MM.1S (cell line): ENCODE measurements around the gene TIMM17A.

Source experiments
- DNase-seq: peaks from one replicate; pipeline ENCODE4 v3.0.0-alpha.2; 2015
- H2AFZ ChIP-seq: fragments of 300-600 bp; sonication (generic); 2 replicates; pipeline ENCODE4 v1.6.0; 2016; ENCODE audit warnings: antibody characterized with exemption, low read length
- H3F3A ChIP-seq: fragments of 300-600 bp; sonication (generic); 2 replicates; pipeline ENCODE4 v1.6.1; 2016; ENCODE audit warnings: mild to moderate bottlenecking, antibody characterized with exemption, low read length, moderate library complexity, mixed read lengths; ENCODE audit not compliant: insufficient read depth
- H3K27ac ChIP-seq: fragments of 300-600 bp; sonication (generic); 2 replicates; pipeline ENCODE4 v1.5.1; 2016; ENCODE audit warnings: mild to moderate bottlenecking, low read length
- H3K27me3 ChIP-seq: fragments of 300-600 bp; sonication (generic); replicated peaks from 2 replicates; pipeline ENCODE4 v1.6.0; 2016; ENCODE audit warnings: low read length; ENCODE audit not compliant: insufficient read depth
- H3K36me3 ChIP-seq: fragments of 300-600 bp; sonication (generic); replicated peaks from 2 replicates; pipeline ENCODE4 v1.6.1; 2016; ENCODE audit warnings: mild to moderate bottlenecking, low read length, mixed read lengths; ENCODE audit not compliant: insufficient read depth
- H3K4me1 ChIP-seq: fragments of 300-600 bp; sonication (generic); 2 replicates; pipeline ENCODE4 v1.6.1; 2016; ENCODE audit warnings: low read length, mixed read lengths
- H3K4me2 ChIP-seq: fragments of 300-600 bp; sonication (generic); 2 replicates; pipeline ENCODE4 v1.6.0; 2016; ENCODE audit warnings: low read depth, low read length
- H3K4me3 ChIP-seq: fragments of 300-600 bp; sonication (generic); 2 replicates; pipeline ENCODE4 v1.5.1; 2016; ENCODE audit warnings: low read length, mixed read lengths
- H3K79me2 ChIP-seq: fragments of 300-600 bp; sonication (generic); 2 replicates; pipeline ENCODE4 v1.6.1; 2016; ENCODE audit warnings: mixed run types, low read length, mixed read lengths
- H3K9ac ChIP-seq: fragments of 300-600 bp; sonication (generic); 2 replicates; pipeline ENCODE4 v1.6.1; 2016; ENCODE audit warnings: low read length, mixed read lengths
- H3K9me2 ChIP-seq: fragments of 300-600 bp; sonication (generic); replicated peaks from 2 replicates; pipeline ENCODE4 v1.6.1; 2016; ENCODE audit warnings: mild to moderate bottlenecking, low read length, mixed read lengths; ENCODE audit not compliant: insufficient read depth
- H3K9me3 ChIP-seq: fragments of 300-600 bp; sonication (generic); replicated peaks from 2 replicates; pipeline ENCODE4 v1.6.1; 2016; ENCODE audit warnings: mild to moderate bottlenecking, low read length, mixed read lengths; ENCODE audit not compliant: insufficient read depth
- H4K20me1 ChIP-seq: fragments of 300-600 bp; sonication (generic); 2 replicates; pipeline ENCODE4 v1.6.1; 2016; ENCODE audit warnings: mild to moderate bottlenecking, low read length, moderate library complexity, mixed read lengths; ENCODE audit not compliant: insufficient read depth
- CTCF ChIP-seq: fragments of 300-600 bp; sonication (generic); IDR thresholded peaks from 2 replicates; pipeline ENCODE4 v1.5.1; 2016; ENCODE audit warnings: antibody characterized with exemption, low read length, mixed read lengths
- EZH2 ChIP-seq: fragments of 300-600 bp; sonication (generic); optimal IDR thresholded peaks from 2 replicates; pipeline ENCODE3; 2017; ENCODE audit warnings: low read depth, mild to moderate bottlenecking, antibody characterized with exemption, low read length, mixed read lengths
- EZH2phosphoT487 ChIP-seq: fragments of 300-600 bp; sonication (generic); IDR thresholded peaks from 2 replicates; pipeline ENCODE4 v1.6.1; 2018; ENCODE audit warnings: antibody characterized with exemption, low read length

The TIMM17A gene

GRCh38 chr1:201945863-201946223 lies 9.5 kb upstream of the TIMM17A start:
- Histone ChIP-seq H3K27me3 (peaks cover 28% of the 10 kb centered on the region), H3K4me3 (no peak overlapping the region), H3K9ac (no peak overlapping the region), H3K27ac (no peak overlapping the region), H3K9me2 (no peaks in the 10 kb centered on the region), H3K4me2 (no peak overlapping the region), H4K20me1 (no peaks in the 10 kb centered on the region), H3K9me3 (no peaks in the 10 kb centered on the region), H3K79me2 (no peaks in the 10 kb centered on the region), H3K36me3 (no peaks in the 10 kb centered on the region), H3F3A (no peaks in the 10 kb centered on the region), H3K4me1 (peaks cover 8% of the 10 kb centered on the region), H2AFZ (no peak overlapping the region)
- DNase-seq, result no peak
- TF ChIP-seq CTCF, result no peak
- no peak for TF ChIP-seq EZH2phosphoT487
- no peak for TF ChIP-seq EZH2

GRCh38 chr1:201946224-201946908 lies 8.9 kb upstream of the TIMM17A start, which contains the start of gene LMOD1:
TSS of gene LMOD1 (minus strand) at chr1:201946548. CDS start at chr1:201946340, 208 bp downstream.
- Histone ChIP-seq H3K9me2 (no peaks in the 10 kb centered on the region), H3K4me1 (peaks cover 8% of the 10 kb centered on the region), H3K9me3 (no peaks in the 10 kb centered on the region), H3K4me2 (no peak within 1 kb of the TSS), H4K20me1 (no peaks in the 10 kb centered on the region), H3K27me3 (peaks cover 28% of the 10 kb centered on the region), H3K4me3 (no peak within 1 kb of the TSS), H3K27ac (no peak within 1 kb of the TSS), H3K36me3 (no peaks in the 10 kb centered on the region), H3K79me2 (no peaks in the 10 kb centered on the region), H3K9ac (no peak within 1 kb of the TSS), H3F3A (no peaks in the 10 kb centered on the region), H2AFZ (no peak within 1 kb of the TSS)
- TF ChIP-seq EZH2, result no peak
- no peak for TF ChIP-seq CTCF
- no peak for TF ChIP-seq EZH2phosphoT487
- no peak for DNase-seq

- H3K27me3 ChIP-seq, result peaks cover 28% of the 10 kb centered on the region
- no peak overlapping the region for H2AFZ ChIP-seq
- peaks cover 8% of the 10 kb centered on the region for H3K4me1 ChIP-seq
- no peaks in the 10 kb centered on the region for H4K20me1 ChIP-seq
- no peak overlapping the region for H3K4me2 ChIP-seq
- no peaks in the 10 kb centered on the region for H3K79me2 ChIP-seq
- H3K27ac ChIP-seq, result no peak overlapping the region
- TF ChIP-seq CTCF (no peak), EZH2 (no peak), EZH2phosphoT487 (no peak)
- H3K36me3 ChIP-seq, result no peaks in the 10 kb centered on the region
- H3K4me3 ChIP-seq, result no peak overlapping the region
- H3K9ac ChIP-seq, result no peak overlapping the region
- no peaks in the 10 kb centered on the region for H3K9me2 ChIP-seq
- H3F3A ChIP-seq, result no peaks in the 10 kb centered on the region
- no peaks in the 10 kb centered on the region for H3K9me3 ChIP-seq
- no peak for DNase-seq
Measured at GRCh38 chr1:201947697-201948008, 7.7 kb upstream of the TIMM17A start.
